ENCODE measurements around the gene TAOK1. TPM values are rescaled to one million over a fixed set of nuclear protein-coding genes. Genes with fewer than 3 reads are reported as not detected.

Gene TAOK1
- total and polyA plus RNA-seq, 2 of the 13 experiments (the other 11 are each of a cell fraction or from before 2014, with no cell fraction given): 14.1 to 23.0 TPM

GRCh38 chr17:29559640-29560039 lies 169.5 kb downstream of the TAOK1 start:
- Histone ChIP-seq H3K9ac (ENCODE audit: insufficient read depth, low read depth, low read length) (no peak overlapping the region), H3K4me3 (replicated peaks in 1 of 3; ENCODE audit: insufficient read depth in 1 of 3, low read depth in 2 of 3, low read length in 3 of 3) (no peak overlapping the region), H3K9me3 (ENCODE audit: low read length) (no peaks in the 10 kb centered on the region), H2AFZ (ENCODE audit: low read length) (no peak overlapping the region), H3K79me2 (ENCODE audit: insufficient read depth, low read length) (no peaks in the 10 kb centered on the region), H3K27ac (ENCODE audit: extremely low read length, insufficient read depth, low read length) (no peak overlapping the region), H3K36me3 (replicated peaks in 1 of 2; ENCODE audit: control insufficient read depth in 1 of 2, insufficient read depth in 2 of 2, low read length in 2 of 2) (no peaks in the 10 kb centered on the region; a peak in 1 of 5 replicates), H4K20me1 (ENCODE audit: insufficient read depth, low read length) (0 out of 2 replicates have a peak, but pooled peaks cover 5% of the 10 kb centered on the region), H3K4me2 (ENCODE audit: low read depth, low read length) (no peak overlapping the region), H3K27me3 (ENCODE audit: control insufficient read depth in 1 of 2, insufficient read depth in 2 of 2, low read length in 2 of 2) (0 out of 5 replicates have a peak, but pooled peaks cover 0 to 8% of the 10 kb centered on the region in 2 experiments), H3K4me1 (ENCODE audit: insufficient read depth, low read length) (peaks cover 40% of the 10 kb centered on the region)
- POLR2A ChIA-PET: interaction anchor here (1.2 kb wide), 1 partner anchor 32 kb away, joined by 3 read pairs; no protein-coding TSS in a partner anchor
- TF ChIP-seq TP53 (CRISPR knock-in tag; conservative IDR thresholded peaks at IDR 0.05) (no peak), HHEX (CRISPR knock-in tag; IDR thresholded peaks at IDR 0.05) (no peak), BCL3 (CRISPR knock-in tag; IDR thresholded peaks at IDR 0.05) (no peak), GMEB2 (CRISPR knock-in tag; IDR thresholded peaks at IDR 0.05; ENCODE audit: low read depth) (no peak), MTF2 (CRISPR knock-in tag; IDR thresholded peaks at IDR 0.05; ENCODE audit: borderline replicate concordance) (no peak), HOMEZ (CRISPR knock-in tag; IDR thresholded peaks at IDR 0.05; ENCODE audit: low read depth) (no peak), CBX5 (CRISPR knock-in tag; IDR thresholded peaks at IDR 0.05; ENCODE audit: borderline replicate concordance) (no peak), REXO4 (CRISPR knock-in tag; IDR thresholded peaks at IDR 0.05; ENCODE audit: borderline replicate concordance) (no peak), ZNF576 (CRISPR knock-in tag; IDR thresholded peaks at IDR 0.05) (no peak), NKX3-1 (CRISPR knock-in tag; IDR thresholded peaks at IDR 0.05) (no peak), ZNF331 (CRISPR knock-in tag; IDR thresholded peaks at IDR 0.05) (no peak), WIZ (CRISPR knock-in tag; IDR thresholded peaks at IDR 0.05) (no peak), RARG (CRISPR knock-in tag; IDR thresholded peaks at IDR 0.05; ENCODE audit: low read depth) (no peak)
- ATAC-seq: no peak
- no peak for FAIRE-seq
- intact Hi-C loops (cut with micrococcal nuclease; ENCODE audit: unreplicated experiment) (loop anchor here (10.0 kb wide), 1 partner anchor 265 kb away; the partner anchor contains the start of gene NUFIP2), in situ Hi-C loops (cut with HindIII; ENCODE audit: extremely low pct_ligation_motif_present, low pct_unique_long_range_greater_than_20kb) (no loop called here)
- no TSS peak for BruUV-seq (replicated peaks)
- 85% methylated on average over 2 of the region's 2 CpGs for WGBS (ENCODE audit: low lambda C conversion rate)
- no peak for DNase-seq (ENCODE audit: low spot score)
- CTCF ChIA-PET (ENCODE audit: low intra/inter-chr PET ratio, low total read pairs): no interaction called here

All from HepG2 (cell line).